WTC11 (cell line): ENCODE measurements around the gene TPPP3. TPM values are rescaled to one million over a fixed set of nuclear protein-coding genes. Genes with fewer than 3 reads are reported as not detected.

ENCODE experiments used
- ATAC-seq: fragments of 200-7000 bp; cut with Tn5 transposase; 2 replicates; pipeline ENCODE4 v1.10.0; 2021; ENCODE audit warnings: mild to moderate bottlenecking, moderate library complexity
- CTCF ChIA-PET: fragments of 300-600 bp; sonication (Branson Sonifier 250); formaldehyde crosslinking; loops from one replicate; lab custom pipeline; 2021; ENCODE audit warnings: antibody characterized with exemption; lab: Charles Lee
- POLR2A ChIA-PET: fragments of 350-600 bp; sonication (Branson Sonifier 250); formaldehyde crosslinking; loops from one replicate; lab custom pipeline; 2021; ENCODE audit warnings: antibody characterized with exemption; lab: Charles Lee
- DNase-seq: peaks from one replicate; pipeline ENCODE4 v3.0.0; 2021; ENCODE audit warnings: low spot score
- H3K27ac Mint-ChIP-seq: 2 replicates; pipeline ENCODE4 v1.8.0; 2021; ENCODE audit warnings: mixed read lengths
- H3K27me3 Mint-ChIP-seq: 2 replicates; pipeline ENCODE4 v1.8.0; 2021; ENCODE audit warnings: low read depth, mild to moderate bottlenecking, moderate library complexity, mixed read lengths
- H3K36me3 Mint-ChIP-seq: 2 replicates; pipeline ENCODE4 v1.8.0; 2021; ENCODE audit warnings: mixed read lengths
- H3K4me1 Mint-ChIP-seq: 2 replicates; pipeline ENCODE4 v1.8.0; 2022; ENCODE audit warnings: mixed read lengths
- H3K4me3 Mint-ChIP-seq: 2 replicates; pipeline ENCODE4 v1.8.0; 2021; ENCODE audit warnings: mild to moderate bottlenecking, moderate library complexity, mixed read lengths
- H3K9me3 Mint-ChIP-seq: 2 replicates; pipeline ENCODE4 v1.8.0; 2021; ENCODE audit warnings: mixed read lengths
- CREM ChIP-seq: sonication (generic); formaldehyde crosslinking; IDR thresholded peaks from 2 replicates; pipeline ENCODE4 v1.8.1; 2022; ENCODE audit warnings: mild to moderate bottlenecking, missing genetic modification reagents, moderate library complexity
- EMX1 ChIP-seq: fragments of 250-450 bp; sonication (Bioruptor Pico); IDR thresholded peaks from 2 replicates; pipeline ENCODE4 v1.8.0; 2021; ENCODE audit warnings: mild to moderate bottlenecking
- FOXP1 ChIP-seq: sonication (generic); formaldehyde crosslinking; IDR thresholded peaks from 2 replicates; pipeline ENCODE4 v1.8.0; 2022; ENCODE audit warnings: missing genetic modification reagents, mild to moderate bottlenecking, moderate library complexity, borderline replicate concordance
- NR1H2 ChIP-seq: sonication (generic); formaldehyde crosslinking; IDR thresholded peaks from 2 replicates; pipeline ENCODE4 v1.9.0; 2021; ENCODE audit warnings: mild to moderate bottlenecking, moderate library complexity, missing genetic modification reagents
- RELA ChIP-seq: sonication (generic); formaldehyde crosslinking; IDR thresholded peaks from 2 replicates; pipeline ENCODE4 v1.8.1; 2022; ENCODE audit warnings: missing genetic modification reagents, mild to moderate bottlenecking, borderline replicate concordance
- STAT6 ChIP-seq: sonication (generic); formaldehyde crosslinking; conservative IDR thresholded peaks from 2 replicates; pipeline ENCODE4 v1.8.1; 2023; ENCODE audit warnings: mild to moderate bottlenecking, low read depth, missing genetic modification reagents, moderate library complexity
- TEAD1 ChIP-seq: sonication (generic); formaldehyde crosslinking; IDR thresholded peaks from 2 replicates; pipeline ENCODE4 v1.8.0; 2022; ENCODE audit warnings: mild to moderate bottlenecking, missing genetic modification reagents
- TP53 ChIP-seq: sonication (generic); formaldehyde crosslinking; IDR thresholded peaks from 2 replicates; pipeline ENCODE4 v1.8.1; 2023; ENCODE audit warnings: mild to moderate bottlenecking, missing genetic modification reagents
- ZNF232 ChIP-seq: sonication (generic); formaldehyde crosslinking; IDR thresholded peaks from 2 replicates; pipeline ENCODE4 v1.8.0; 2022; ENCODE audit warnings: mild to moderate bottlenecking, missing genetic modification reagents
- total RNA-seq: library from RNA; stranded (reverse); gene quantifications from 3 replicates; pipeline ENCODE4 v1.2.3, GENCODE V29; 2021
- TF ChIP-seq, protein P1 (sequence below): fragments of 250-450 bp; sonication (Bioruptor Pico); IDR thresholded peaks from 2 replicates; pipeline ENCODE4 v2.1.2; 2022; ENCODE audit warnings: mild to moderate bottlenecking, moderate library complexity
- TF ChIP-seq, protein P2 (sequence below): fragments of 250-450 bp; sonication (Bioruptor Pico); IDR thresholded peaks from 2 replicates; pipeline ENCODE4 v1.9.0; 2021; ENCODE audit warnings: mild to moderate bottlenecking
- TF ChIP-seq, protein P3 (sequence below): sonication (generic); formaldehyde crosslinking; IDR thresholded peaks from 2 replicates; pipeline ENCODE4 v1.8.1; 2023; ENCODE audit warnings: mild to moderate bottlenecking, missing genetic modification reagents, borderline replicate concordance

Gene TPPP3
- total RNA-seq, 1 experiment from 2014 or later, result 0.74 TPM

DNA sequence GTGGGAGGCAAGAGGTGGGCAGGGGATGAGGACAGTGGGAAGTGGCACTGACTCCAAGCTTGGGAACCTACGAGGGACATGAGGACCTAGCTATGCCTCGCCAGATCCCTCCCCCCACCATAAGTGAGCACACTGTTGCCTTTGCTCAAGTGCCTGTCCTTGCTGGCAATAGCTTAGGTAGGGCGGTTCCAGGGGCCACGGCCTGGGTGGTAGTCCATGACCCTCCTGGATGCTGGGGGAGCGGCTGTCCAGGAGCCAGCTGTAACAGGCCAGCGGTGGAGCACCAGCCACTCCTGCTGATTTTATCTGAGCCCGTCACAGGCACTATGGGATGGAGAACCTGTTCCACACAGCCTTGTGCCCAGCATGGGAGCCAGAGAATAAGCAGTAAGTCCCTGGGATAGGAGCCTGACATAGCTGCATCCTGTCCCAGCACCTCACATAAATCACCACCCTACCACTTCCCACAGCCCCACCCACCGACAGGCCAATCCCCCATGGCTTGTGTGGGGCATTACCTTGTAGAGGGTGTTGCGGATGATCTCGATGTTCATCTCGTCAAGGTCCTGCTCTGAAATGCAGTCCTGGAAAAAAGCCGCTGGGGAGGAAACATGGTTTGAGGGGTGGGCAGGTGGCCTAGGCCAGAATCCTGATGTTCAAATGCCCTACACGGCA, 49.4 kb upstream of the TPPP3 start (continued):
- TF ChIP-seq, protein P1, sequence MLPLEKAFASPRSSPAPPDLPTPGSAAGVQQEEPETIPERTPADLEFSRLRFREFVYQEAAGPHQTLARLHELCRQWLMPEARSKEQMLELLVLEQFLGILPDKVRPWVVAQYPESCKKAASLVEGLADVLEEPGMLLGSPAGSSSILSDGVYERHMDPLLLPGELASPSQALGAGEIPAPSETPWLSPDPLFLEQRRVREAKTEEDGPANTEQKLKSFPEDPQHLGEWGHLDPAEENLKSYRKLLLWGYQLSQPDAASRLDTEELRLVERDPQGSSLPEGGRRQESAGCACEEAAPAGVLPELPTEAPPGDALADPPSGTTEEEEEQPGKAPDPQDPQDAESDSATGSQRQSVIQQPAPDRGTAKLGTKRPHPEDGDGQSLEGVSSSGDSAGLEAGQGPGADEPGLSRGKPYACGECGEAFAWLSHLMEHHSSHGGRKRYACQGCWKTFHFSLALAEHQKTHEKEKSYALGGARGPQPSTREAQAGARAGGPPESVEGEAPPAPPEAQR (CRISPR knock-in tag), result no peak
- no peak for TF ChIP-seq STAT6 (CRISPR knock-in tag)
- TF ChIP-seq, all 79 proteins: peak for 0

GRCh38 chr16:67441907-67442306, 48.6 kb upstream of the TPPP3 start:
- ChIA-PET POLR2A (interaction anchor here (1.0 kb wide), 1 partner anchor 11 kb away, joined by 5 read pairs; the partner anchor contains the start of gene HSD11B2), CTCF (interaction anchor here (0.9 to 12.8 kb wide), 5 partner anchors 10 to 157 kb away, joined by 3 to 234 read pairs (median 9); partner anchors contain the start of genes HSD11B2, KCTD19 and LRRC36)
- Mint-ChIP-seq H3K9me3 (no peaks in the 10 kb centered on the region), H3K4me3 (no peak overlapping the region), H3K27me3 (no peaks in the 10 kb centered on the region), H3K36me3 (peaks cover 3% of the 10 kb centered on the region; the same call in 1 of the 2 replicates), H3K27ac (no peak overlapping the region; the same call in 1 of the 2 replicates), H3K4me1 (peaks cover 6% of the 10 kb centered on the region)
- DNase-seq (no peak), ATAC-seq (no peak)
- no peak for TF ChIP-seq RELA (CRISPR knock-in tag)
- TF ChIP-seq, protein P2, sequence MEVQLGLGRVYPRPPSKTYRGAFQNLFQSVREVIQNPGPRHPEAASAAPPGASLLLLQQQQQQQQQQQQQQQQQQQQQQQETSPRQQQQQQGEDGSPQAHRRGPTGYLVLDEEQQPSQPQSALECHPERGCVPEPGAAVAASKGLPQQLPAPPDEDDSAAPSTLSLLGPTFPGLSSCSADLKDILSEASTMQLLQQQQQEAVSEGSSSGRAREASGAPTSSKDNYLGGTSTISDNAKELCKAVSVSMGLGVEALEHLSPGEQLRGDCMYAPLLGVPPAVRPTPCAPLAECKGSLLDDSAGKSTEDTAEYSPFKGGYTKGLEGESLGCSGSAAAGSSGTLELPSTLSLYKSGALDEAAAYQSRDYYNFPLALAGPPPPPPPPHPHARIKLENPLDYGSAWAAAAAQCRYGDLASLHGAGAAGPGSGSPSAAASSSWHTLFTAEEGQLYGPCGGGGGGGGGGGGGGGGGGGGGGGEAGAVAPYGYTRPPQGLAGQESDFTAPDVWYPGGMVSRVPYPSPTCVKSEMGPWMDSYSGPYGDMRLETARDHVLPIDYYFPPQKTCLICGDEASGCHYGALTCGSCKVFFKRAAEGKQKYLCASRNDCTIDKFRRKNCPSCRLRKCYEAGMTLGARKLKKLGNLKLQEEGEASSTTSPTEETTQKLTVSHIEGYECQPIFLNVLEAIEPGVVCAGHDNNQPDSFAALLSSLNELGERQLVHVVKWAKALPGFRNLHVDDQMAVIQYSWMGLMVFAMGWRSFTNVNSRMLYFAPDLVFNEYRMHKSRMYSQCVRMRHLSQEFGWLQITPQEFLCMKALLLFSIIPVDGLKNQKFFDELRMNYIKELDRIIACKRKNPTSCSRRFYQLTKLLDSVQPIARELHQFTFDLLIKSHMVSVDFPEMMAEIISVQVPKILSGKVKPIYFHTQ, result no peak
- TF ChIP-seq CREM, result no peak
- TF ChIP-seq NR1H2, result no peak
- TF ChIP-seq EMX1 (CRISPR knock-in tag), result no peak
- TF ChIP-seq FOXP1 (CRISPR knock-in tag), result no peak
- TF ChIP-seq TP53, result no peak

- Mint-ChIP-seq H3K9me3 (no peaks in the 10 kb centered on the region), H3K27me3 (no peaks in the 10 kb centered on the region), H3K27ac (no peak overlapping the region), H3K4me1 (peaks cover 6% of the 10 kb centered on the region), H3K4me3 (no peak overlapping the region), H3K36me3 (peaks cover 3% of the 10 kb centered on the region; the same call in 1 of the 2 replicates)
- no peak for ATAC-seq
- CTCF ChIA-PET, result interaction anchor here (0.6 to 12.8 kb wide), 5 partner anchors 9 to 473 kb away, joined by 3 to 234 read pairs (median 9); partner anchors contain the start of genes HSD11B2, KCTD19 and LRRC36
- TF ChIP-seq, protein P3, sequence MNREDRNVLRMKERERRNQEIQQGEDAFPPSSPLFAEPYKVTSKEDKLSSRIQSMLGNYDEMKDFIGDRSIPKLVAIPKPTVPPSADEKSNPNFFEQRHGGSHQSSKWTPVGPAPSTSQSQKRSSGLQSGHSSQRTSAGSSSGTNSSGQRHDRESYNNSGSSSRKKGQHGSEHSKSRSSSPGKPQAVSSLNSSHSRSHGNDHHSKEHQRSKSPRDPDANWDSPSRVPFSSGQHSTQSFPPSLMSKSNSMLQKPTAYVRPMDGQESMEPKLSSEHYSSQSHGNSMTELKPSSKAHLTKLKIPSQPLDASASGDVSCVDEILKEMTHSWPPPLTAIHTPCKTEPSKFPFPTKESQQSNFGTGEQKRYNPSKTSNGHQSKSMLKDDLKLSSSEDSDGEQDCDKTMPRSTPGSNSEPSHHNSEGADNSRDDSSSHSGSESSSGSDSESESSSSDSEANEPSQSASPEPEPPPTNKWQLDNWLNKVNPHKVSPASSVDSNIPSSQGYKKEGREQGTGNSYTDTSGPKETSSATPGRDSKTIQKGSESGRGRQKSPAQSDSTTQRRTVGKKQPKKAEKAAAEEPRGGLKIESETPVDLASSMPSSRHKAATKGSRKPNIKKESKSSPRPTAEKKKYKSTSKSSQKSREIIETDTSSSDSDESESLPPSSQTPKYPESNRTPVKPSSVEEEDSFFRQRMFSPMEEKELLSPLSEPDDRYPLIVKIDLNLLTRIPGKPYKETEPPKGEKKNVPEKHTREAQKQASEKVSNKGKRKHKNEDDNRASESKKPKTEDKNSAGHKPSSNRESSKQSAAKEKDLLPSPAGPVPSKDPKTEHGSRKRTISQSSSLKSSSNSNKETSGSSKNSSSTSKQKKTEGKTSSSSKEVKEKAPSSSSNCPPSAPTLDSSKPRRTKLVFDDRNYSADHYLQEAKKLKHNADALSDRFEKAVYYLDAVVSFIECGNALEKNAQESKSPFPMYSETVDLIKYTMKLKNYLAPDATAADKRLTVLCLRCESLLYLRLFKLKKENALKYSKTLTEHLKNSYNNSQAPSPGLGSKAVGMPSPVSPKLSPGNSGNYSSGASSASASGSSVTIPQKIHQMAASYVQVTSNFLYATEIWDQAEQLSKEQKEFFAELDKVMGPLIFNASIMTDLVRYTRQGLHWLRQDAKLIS, result no peak
- TF ChIP-seq ZNF232 (CRISPR knock-in tag) (no peak), TEAD1 (no peak)
- no peak for DNase-seq
- POLR2A ChIA-PET, result interaction anchor here (1.0 kb wide), 1 partner anchor 10 kb away, joined by 5 read pairs; the partner anchor contains the start of gene HSD11B2
These were observed 48.0 kb upstream of the TPPP3 start for GRCh38 chr16:67441271-67441753.
